HG02840 (cell line): ENCODE measurements around the gene CCDC88B.

Experiments used
- ATAC-seq: cut with Tn5 transposase; IDR thresholded peaks from one replicate; pipeline ENCODE4 v1.9.1; 2021; ENCODE audit warnings: mild to moderate bottlenecking, moderate library complexity, moderate number of reproducible peaks; ENCODE audit not compliant: unreplicated experiment, low FRiP score

Gene CCDC88B

GRCh38 chr11:64358907-64359711 is 19.1 kb downstream of the CCDC88B start, which contains the start of gene RPS6KA4:
Gene RPS6KA4 (plus strand): TSS chr11:64359162. CDS start chr11:64359236, 74 bp downstream.
- ATAC-seq: no peak

GRCh38 chr11:64359712-64360445 is 19.9 kb downstream of the CCDC88B start:
- ATAC-seq: no peak

GRCh38 chr11:64360448-64360921 is 20.5 kb downstream of the CCDC88B start:
- no peak for ATAC-seq

GRCh38 chr11:64361659-64362058 is 21.7 kb downstream of the CCDC88B start:
- no peak for ATAC-seq

- no peak for ATAC-seq
Observed at GRCh38 chr11:64362339-64362738, 22.3 kb downstream of the CCDC88B start.

GRCh38 chr11:64364435-64364834 is 24.4 kb downstream of the CCDC88B start:
- ATAC-seq: no peak

- ATAC-seq: no peak
Observed at GRCh38 chr11:64364911-64365310, 24.9 kb downstream of the CCDC88B start.

- ATAC-seq: no peak
Observed at GRCh38 chr11:64366751-64367150, 26.7 kb downstream of the CCDC88B start.

- no peak for ATAC-seq
Observed at GRCh38 chr11:64367931-64368672, 28.1 kb downstream of the CCDC88B start.

GRCh38 chr11:64368673-64369074 is 28.7 kb downstream of the CCDC88B start:
- ATAC-seq: no peak

GRCh38 chr11:64369440-64370421 is 29.7 kb downstream of the CCDC88B start:
- ATAC-seq: no peak

- ATAC-seq: no peak
Observed at GRCh38 chr11:64371201-64371600, 31.2 kb downstream of the CCDC88B start.

GRCh38 chr11:64372021-64372420 is 32.0 kb downstream of the CCDC88B start:
- ATAC-seq: no peak

GRCh38 chr11:64372802-64373597 is 33.0 kb downstream of the CCDC88B start:
- ATAC-seq: no peak

GRCh38 chr11:64373598-64373974 is 33.6 kb downstream of the CCDC88B start:
- no peak for ATAC-seq

GRCh38 chr11:64376071-64376470 is 36.1 kb downstream of the CCDC88B start:
- ATAC-seq: no peak

GRCh38 chr11:64378335-64378880 is 38.4 kb downstream of the CCDC88B start:
- ATAC-seq: no peak

GRCh38 chr11:64379160-64379559 is 39.2 kb downstream of the CCDC88B start:
- ATAC-seq: no peak
